ENCODE results near the gene OSBPL1A.

OSBPL1A gene

GRCh38 chr18:24368749-24369148 lies 28.9 kb downstream of the OSBPL1A start:
- no peak overlapping the region for H3K4me3 ChIP-seq (replicated peaks; ENCODE audit: insufficient read depth, low read length)
- TF ChIP-seq POLR2AphosphoS5 (IDR thresholded peaks at IDR 0.05; ENCODE audit: low read depth), result no peak
- TF ChIP-seq REST (IDR thresholded peaks at IDR 0.05; ENCODE audit: insufficient replicate concordance, low read depth), result no peak
- TF ChIP-seq SPI1 (IDR thresholded peaks at IDR 0.05; ENCODE audit: borderline replicate concordance, low read depth), result no peak
- TF ChIP-seq CTCF (IDR thresholded peaks at IDR 0.05; ENCODE audit: insufficient read depth, low read length), result no peak
- no peak for TF ChIP-seq GABPA (IDR thresholded peaks at IDR 0.05; ENCODE audit: low read depth)
- no peak for DNase-seq (ENCODE audit: low read depth in 1 of 2, low spot score in 1 of 2)
- H3K27ac ChIP-seq (replicated peaks), result no peak overlapping the region
- no peaks in the 10 kb centered on the region for H3K27me3 ChIP-seq (ENCODE audit: insufficient read depth, poor library complexity, severe bottlenecking)

- TF ChIP-seq SPI1 (IDR thresholded peaks at IDR 0.05; ENCODE audit: borderline replicate concordance, low read depth), result no peak
- no peak for TF ChIP-seq POLR2AphosphoS5 (IDR thresholded peaks at IDR 0.05; ENCODE audit: low read depth)
- TF ChIP-seq CTCF (IDR thresholded peaks at IDR 0.05; ENCODE audit: insufficient read depth, low read length), result no peak
- TF ChIP-seq REST (IDR thresholded peaks at IDR 0.05; ENCODE audit: insufficient replicate concordance, low read depth), result no peak
- no peak for TF ChIP-seq GABPA (IDR thresholded peaks at IDR 0.05; ENCODE audit: low read depth)
- no peak for DNase-seq (ENCODE audit: low read depth in 1 of 2, low spot score in 1 of 2)
- H3K4me3 ChIP-seq (replicated peaks; ENCODE audit: insufficient read depth, low read length), result no peak overlapping the region
- H3K27ac ChIP-seq (replicated peaks), result no peak overlapping the region
- H3K27me3 ChIP-seq (ENCODE audit: insufficient read depth, poor library complexity, severe bottlenecking), result no peaks in the 10 kb centered on the region
Observed at GRCh38 chr18:24366328-24366727, 31.3 kb downstream of the OSBPL1A start.

GRCh38 chr18:24364177-24364576 lies 33.4 kb downstream of the OSBPL1A start:
- no peak overlapping the region for H3K27ac ChIP-seq (replicated peaks)
- DNase-seq (ENCODE audit: low read depth in 1 of 2, low spot score in 1 of 2), result no peak

More at GRCh38 chr18:24364177-24364576, 33.4 kb downstream of the OSBPL1A start:
- H3K4me3 ChIP-seq (replicated peaks; ENCODE audit: insufficient read depth, low read length), result no peak overlapping the region
- no peaks in the 10 kb centered on the region for H3K27me3 ChIP-seq (ENCODE audit: insufficient read depth, poor library complexity, severe bottlenecking)
- TF ChIP-seq POLR2AphosphoS5 (IDR thresholded peaks at IDR 0.05; ENCODE audit: low read depth) (no peak), CTCF (IDR thresholded peaks at IDR 0.05; ENCODE audit: insufficient read depth, low read length) (no peak), GABPA (IDR thresholded peaks at IDR 0.05; ENCODE audit: low read depth) (no peak), SPI1 (IDR thresholded peaks at IDR 0.05; ENCODE audit: borderline replicate concordance, low read depth) (no peak), REST (IDR thresholded peaks at IDR 0.05; ENCODE audit: insufficient replicate concordance, low read depth) (no peak)

All from HL-60 (cell line).